Fibroblast of gingiva (primary cell): Measurements from ENCODE around the gene CELF5.
"Not testable (repeated sequence)": the region's sequence is repeated elsewhere in the genome, so short reads cannot be mapped to it uniquely, and the experiment has no call there.

ENCODE experiments used
- DNase-seq: peaks from one replicate; pipeline ENCODE4 v3.0.0-alpha.2; 2011; ENCODE audit warnings: low read depth

The CELF5 gene

GRCh38 chr19:3292958-3293529 lies 68.6 kb downstream of the CELF5 start:
- no peak for DNase-seq

- no peak for DNase-seq
These were observed 69.1 kb downstream of the CELF5 start for GRCh38 chr19:3293560-3293959.

- DNase-seq, result no peak
These were observed 69.8 kb downstream of the CELF5 start for GRCh38 chr19:3294080-3294850.

- DNase-seq, result no peak
These were observed 71.1 kb downstream of the CELF5 start for GRCh38 chr19:3295581-3295980.

- DNase-seq, result no peak
These were observed 71.6 kb downstream of the CELF5 start for GRCh38 chr19:3296034-3296433.

- DNase-seq, result no peak
These were observed 72.0 kb downstream of the CELF5 start for GRCh38 chr19:3296446-3296845.

GRCh38 chr19:3298853-3299449 lies 74.5 kb downstream of the CELF5 start:
- no peak for DNase-seq

- not testable (repeated sequence) for DNase-seq
These were observed 76.1 kb downstream of the CELF5 start for GRCh38 chr19:3300566-3300965.

- DNase-seq, result no peak
These were observed 78.3 kb downstream of the CELF5 start for GRCh38 chr19:3302755-3303154.

GRCh38 chr19:3304871-3305423 lies 80.5 kb downstream of the CELF5 start:
- DNase-seq, result peak; percentile 47

- DNase-seq, result no peak
These were observed 85.3 kb downstream of the CELF5 start for GRCh38 chr19:3309724-3310123.

- no peak for DNase-seq
These were observed 85.8 kb downstream of the CELF5 start for GRCh38 chr19:3310280-3310679.

- DNase-seq, result no peak
These were observed 86.2 kb downstream of the CELF5 start for GRCh38 chr19:3310711-3311110.

GRCh38 chr19:3313199-3313575 lies 88.7 kb downstream of the CELF5 start:
- no peak for DNase-seq

- no peak for DNase-seq
These were observed 90.7 kb downstream of the CELF5 start for GRCh38 chr19:3314962-3315675.

- DNase-seq, result no peak
These were observed 91.2 kb downstream of the CELF5 start for GRCh38 chr19:3315676-3315973.

GRCh38 chr19:3316132-3316648 lies 91.7 kb downstream of the CELF5 start:
- DNase-seq, result no peak

- no peak for DNase-seq
These were observed 92.3 kb downstream of the CELF5 start for GRCh38 chr19:3316659-3317207.

GRCh38 chr19:3319643-3320353 lies 95.3 kb downstream of the CELF5 start:
- DNase-seq, result peak; percentile 43

- DNase-seq, result no peak
These were observed 95.9 kb downstream of the CELF5 start for GRCh38 chr19:3320354-3320670.

GRCh38 chr19:3320853-3321252 lies 96.4 kb downstream of the CELF5 start:
- no peak for DNase-seq

- no peak for DNase-seq
These were observed 97.2 kb downstream of the CELF5 start for GRCh38 chr19:3321696-3322095.
